Activated CD4-positive, alpha-beta T cell treated with anti-CD3 and anti-CD28 coated beads for 4 hours (primary cell): Measurements from ENCODE around the gene PPP1R13B.
A peak's percentile ranks its signal among the peaks of the same experiment; 100 is the strongest.

Experiments
- DNase-seq, 2 donors: peaks; one replicate each; pipeline ENCODE4 v3.0.0-alpha.2; 2020

PPP1R13B gene

DNA sequence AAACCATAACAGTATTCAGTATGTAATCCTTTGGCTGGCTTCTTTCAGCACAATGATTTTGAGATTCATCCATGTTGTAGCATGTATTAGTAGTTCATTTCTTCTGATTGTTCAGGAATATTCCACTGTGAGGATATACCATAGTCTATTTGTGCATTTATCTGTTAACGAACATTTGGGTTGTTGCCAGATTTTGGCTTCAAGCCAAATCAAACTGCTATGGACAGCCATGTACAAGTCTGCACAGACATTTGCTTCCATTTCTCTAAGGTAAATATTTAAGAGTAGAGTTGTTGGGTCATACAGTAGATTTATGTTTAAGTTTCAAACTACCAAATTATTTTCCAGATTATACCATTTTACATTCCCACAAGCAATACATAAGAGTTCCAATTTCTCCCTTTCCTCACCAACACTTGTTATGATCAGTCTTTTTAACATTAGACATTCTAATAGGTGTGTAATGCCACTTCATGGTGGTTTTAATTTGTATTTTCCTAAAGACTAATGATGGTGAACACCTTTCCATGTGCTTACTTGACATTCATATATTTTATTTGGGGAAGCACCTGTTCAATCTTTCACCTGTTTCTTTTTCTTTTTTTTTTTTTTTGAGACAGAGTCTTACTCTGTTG is 75.2 kb downstream of the PPP1R13B start:
- no peak for DNase-seq

DNA sequence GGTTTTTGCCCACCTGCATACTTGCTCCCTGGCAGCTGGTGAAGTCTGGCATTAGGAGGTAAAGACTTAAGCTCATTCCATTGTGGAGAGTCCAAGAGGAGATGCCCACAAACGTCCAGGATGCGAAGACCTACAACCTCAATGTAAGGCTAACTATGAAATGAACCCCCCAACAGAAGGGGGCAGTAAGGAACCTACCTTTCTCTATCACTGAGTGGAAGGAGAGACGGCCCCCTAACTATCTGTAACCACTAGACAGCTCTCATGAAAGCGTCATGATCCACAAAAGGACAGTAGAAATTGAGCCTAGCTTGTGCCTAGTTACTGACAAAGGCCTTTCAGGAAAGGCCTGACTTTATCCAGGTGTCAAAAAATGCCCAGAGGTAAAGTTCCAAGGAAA is 76.5 kb downstream of the PPP1R13B start:
- DNase-seq: no peak

DNA sequence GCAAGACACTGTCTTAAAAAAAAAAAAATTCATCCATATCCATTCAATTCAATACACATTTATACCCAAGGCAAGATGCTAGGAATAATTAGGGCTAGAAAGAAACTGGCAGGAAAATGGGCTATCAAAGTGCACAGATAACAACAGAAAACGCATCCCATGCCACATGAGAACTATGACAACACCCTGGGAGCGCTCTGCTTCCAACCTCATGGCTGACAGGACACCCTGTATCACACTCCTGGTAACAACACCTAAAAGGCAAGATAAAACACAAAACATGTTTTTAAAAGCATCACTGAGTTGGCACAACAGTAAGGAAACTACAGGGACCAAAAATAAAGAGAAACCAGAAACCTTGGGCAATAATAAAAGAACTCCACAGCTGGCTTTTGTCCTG is 76.9 kb downstream of the PPP1R13B start:
- DNase-seq: no peak

DNA sequence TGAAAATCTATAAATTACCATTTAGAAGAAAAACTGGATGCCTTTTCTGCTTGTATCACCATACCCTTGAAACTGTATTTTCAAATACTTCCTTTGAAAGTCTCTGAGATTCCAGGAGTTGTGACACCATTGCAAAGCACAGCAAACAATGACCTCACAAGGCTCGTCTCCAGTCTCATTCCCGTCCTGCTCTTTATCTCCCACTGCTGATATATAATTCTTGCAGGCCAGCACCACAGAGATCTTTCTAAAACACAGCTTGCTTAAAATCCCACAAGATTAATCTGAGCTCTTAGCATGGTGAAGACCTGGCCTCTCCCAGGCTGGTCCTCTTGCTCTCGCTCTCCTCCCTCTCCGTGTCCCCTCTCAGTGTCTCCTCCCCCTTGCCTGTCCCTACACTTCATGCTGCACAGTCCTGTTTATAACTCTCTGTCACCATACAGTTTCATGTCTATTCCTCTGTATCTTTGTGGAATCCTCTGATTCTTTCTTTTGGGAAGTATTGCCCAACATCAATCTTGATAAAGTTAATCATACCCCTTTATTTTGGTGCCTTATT is 80.0 kb downstream of the PPP1R13B start:
- DNase-seq: no peak

DNA sequence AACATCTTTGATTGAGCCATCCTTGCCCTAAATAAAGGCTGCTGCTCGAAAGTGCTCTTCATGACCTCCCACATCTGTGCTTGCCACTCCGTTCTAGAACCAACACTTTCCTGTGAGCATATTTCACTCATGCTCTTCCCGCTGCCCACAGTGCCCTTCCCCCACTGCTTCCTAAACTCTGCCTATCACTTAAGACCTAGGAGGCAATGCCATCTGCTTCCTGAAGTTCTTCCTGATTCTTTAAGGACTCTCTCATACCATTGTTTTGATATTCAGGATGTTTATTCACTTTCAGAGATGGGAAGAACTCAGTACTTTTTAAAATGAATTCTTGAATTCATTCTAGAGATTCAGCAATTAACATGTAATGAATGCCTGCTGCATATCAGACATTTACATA is 81.8 kb downstream of the PPP1R13B start:
- no peak for DNase-seq

DNA sequence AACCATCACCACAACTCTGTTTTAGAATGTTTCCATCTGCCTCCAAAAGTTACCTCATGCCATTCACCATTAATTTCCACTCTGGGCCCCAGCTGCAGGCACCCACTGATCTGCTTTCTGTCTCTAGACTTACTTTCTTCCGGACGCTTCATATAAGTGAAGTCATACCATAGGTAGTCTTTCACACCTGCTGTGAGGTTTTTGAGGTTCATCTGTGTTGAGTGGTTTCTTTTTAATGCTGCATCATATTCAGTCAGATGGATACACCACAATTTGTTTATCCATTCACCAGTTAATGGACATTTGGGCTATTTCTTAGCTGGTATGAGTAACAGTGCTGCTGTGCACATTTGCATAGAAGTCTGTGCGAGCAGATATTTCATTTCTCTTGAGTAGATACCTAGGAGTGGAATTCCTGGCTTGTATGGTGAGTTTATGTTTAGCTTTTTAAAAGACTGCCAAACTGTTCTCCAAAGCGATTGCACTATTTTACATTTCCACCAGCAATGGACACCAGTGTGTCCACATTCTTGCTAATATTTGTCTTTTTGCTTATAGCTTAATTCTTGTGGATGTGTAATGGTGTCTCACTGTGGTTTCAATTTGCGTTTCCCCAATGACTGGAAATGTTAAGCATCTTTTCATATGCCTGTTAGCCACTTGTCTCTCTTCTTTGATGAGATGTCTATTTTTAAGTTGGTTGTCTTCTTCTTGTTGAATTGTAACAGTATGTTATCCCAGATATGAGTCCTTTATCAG is 83.5 kb downstream of the PPP1R13B start:
- no peak for DNase-seq

DNA sequence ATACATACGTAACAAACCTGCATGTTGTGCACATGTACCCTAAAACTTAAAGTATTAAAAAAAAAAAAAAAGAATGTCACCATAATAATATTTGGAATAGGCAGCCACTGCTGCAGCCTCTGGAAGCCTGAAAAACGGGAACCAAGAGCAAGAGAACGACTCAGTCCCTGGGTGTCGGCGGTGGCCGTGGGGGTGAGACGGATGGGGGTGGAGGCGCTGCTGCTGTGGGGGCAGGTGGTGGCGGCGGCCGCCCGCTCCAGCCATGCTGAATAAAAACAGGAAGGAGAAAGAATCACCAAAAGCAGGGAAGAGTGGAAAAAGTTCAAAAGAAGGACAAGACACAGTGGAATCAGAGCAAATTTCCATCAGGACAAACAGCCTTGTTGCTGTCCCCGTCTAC is 84.8 kb downstream of the PPP1R13B start:
- DNase-seq: no peak

DNA sequence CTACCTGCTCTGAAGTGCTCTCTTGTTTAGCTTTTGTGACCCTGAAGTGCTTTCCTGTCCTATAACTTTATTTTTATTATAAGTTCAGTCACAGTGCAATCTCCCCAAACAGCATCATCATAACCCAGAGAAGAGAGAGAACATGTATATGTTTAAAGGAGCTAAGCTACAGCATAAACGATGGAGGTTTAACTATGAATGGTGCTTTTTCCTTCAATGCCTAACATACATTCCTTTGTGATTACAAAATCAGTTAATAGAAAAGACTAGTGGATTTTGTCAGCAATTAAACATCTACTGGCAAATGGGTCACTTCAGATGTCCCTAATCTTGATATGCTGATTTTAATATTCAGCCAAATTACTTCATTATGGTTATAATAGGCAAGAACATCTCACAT is 85.3 kb downstream of the PPP1R13B start:
- DNase-seq: no peak

DNA sequence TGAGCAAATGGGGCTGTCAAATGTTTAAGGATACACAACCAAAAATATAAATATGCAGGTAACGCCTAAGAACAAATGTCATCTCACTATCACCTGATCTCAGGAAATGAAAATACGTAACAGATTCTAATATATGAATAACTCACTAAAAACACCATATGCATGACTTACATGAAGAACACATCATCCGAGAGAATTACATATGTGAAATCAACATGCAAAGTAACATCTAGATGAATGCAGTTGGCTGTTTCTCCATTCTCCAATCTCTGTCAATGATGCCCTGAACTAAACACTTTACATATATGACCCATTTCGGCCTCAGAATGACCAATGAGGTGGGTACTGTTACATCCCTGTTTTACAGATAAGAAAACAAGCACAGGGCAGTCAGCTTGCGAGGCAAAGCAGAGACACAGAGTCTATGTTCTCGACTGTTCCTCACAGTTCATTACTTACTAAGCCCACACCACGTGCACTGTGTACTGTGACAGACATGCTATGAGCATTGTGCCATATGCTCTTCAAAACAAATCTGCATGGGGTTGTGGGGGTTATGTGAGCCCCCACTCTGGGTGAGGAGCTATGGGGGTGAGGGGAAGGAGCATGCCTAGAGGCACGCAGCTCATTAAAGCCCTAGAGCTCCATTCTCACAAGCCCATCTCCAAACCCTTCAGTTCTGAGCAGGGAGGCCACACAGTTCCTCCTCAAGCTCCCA is 89.2 kb downstream of the PPP1R13B start:
- no peak for DNase-seq

DNA sequence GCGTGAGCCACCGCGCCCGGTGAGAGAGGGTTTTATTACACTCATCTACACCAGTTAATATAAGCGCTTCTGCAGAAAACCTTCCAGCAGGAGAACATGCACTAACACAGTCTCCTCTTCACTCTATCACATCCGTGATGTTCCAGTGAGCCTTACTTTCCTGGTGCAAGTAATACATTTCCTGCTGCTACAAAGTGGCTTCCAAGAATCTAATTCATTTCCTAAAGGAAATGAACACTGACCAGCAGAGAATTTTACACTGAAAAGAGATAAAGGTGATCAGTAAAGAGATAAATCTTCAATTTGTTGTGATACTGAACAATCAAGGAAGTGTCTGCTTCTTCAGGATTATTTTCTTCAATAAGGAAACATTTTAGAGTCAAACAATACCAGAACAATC is 92.3 kb downstream of the PPP1R13B start:
- no peak for DNase-seq

DNA sequence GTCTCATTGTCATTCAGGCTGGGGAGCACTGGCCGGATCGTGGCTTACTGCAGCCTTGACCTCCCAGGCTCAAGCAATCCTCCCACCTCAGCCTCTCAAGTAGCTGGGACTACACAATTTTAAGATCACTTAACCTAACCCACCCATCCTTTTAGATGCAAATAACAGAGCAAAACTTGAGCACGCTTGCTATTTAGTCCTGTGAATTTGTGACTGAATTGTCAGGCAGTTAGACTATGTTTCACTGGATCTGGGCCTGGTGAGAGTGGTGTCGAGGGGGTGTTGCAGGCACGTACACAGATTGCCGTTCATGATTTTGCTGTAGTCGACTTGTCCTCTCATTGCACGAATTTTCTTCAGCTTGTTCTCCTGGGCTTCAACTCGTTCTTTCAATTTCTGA is 93.6 kb downstream of the PPP1R13B start:
- DNase-seq: no peak

DNA sequence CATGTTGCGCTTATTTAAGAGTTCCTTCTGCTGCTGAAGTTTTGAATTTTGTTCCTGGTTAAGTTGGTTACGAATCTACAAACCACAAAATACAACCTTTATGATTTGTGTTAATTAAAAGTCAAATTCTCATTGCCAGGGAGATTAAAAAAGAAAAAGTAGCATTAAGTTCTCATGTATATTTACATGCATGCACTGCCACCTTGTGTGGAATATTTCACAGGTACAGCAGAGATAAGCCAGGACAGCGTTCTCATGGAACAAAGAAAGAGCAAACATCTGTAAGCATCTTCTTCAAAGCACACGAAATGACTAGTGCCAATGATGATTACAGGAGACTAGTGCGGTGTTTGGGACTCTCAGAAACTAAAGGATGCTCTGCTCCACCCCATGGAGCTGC is 97.5 kb downstream of the PPP1R13B start:
- no peak for DNase-seq

DNA sequence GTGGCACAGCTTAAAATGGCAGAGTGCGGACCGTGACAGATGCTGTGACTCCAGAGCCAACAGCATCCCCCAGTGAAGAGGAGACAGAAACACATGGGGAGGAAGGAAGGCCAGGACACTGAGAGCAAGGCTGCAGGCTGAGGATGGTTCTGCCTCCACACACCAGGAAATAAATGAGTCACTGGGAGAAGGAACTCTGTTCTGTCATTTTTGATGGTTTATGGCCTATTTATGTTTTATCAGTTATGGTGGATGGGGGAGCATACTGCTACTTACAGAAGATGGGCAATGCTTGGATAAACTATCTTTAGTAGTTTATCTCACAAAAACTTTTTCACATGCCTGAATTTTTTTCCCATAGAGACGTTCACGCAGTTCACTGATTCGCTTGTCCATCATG is 97.9 kb downstream of the PPP1R13B start:
- no peak for DNase-seq

DNA sequence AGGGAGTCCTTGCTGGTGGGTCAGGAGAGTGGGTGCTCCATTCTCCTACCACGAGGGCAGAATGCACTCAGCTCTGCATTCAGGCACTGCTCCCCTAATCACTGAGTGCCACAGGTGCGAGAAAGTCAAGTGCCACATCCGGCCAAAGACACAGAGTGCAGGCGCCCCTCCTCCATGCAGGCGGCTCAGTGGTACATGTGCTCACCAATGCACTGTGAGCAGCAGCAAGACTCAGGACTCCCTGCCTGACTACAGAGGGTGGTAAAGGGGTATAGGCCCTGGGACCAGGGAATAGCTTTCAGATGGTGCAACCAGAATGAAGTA is 98.9 kb downstream of the PPP1R13B start:
- DNase-seq: peak; percentile 16 to 22

DNA sequence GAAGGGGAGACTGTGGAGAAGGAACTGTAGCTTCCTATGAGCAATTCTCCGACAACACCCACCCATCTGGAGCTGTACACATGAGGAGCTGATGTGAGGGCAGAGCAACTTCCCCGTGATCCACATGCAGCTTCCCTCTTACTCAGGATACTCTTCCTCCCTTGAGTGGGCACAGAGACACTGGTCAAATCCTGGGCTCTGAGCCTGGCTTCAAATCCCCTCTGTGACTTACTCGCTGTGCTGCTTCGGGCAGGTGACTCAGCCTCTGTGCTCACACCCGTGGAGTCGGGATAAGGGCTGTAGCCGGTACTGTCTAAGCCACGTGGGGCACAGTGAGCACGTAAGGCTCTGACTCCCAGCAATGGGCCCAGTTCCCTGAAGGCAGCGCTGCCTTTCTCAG is 100.7 kb downstream of the PPP1R13B start:
- no peak for DNase-seq

DNA sequence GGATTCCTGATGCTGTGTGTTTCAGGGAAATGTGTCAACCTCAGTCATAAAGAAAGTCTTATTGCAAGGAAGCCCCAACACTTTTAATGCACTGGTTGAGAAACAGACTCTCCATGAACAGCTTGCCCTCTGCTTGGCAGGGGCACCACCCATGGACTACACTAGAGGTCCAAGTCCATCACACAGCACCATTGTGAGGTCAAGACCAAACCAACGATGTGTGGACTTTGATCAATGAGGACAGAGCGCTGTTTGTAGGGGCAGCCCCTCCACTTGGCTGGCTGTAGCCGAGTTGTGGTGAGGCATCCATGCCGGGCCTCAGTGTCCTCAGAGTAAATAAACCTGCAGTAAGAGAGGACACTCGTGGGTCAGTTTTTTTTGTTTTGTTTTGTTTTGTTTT is 102.0 kb downstream of the PPP1R13B start:
- no peak for DNase-seq

DNA sequence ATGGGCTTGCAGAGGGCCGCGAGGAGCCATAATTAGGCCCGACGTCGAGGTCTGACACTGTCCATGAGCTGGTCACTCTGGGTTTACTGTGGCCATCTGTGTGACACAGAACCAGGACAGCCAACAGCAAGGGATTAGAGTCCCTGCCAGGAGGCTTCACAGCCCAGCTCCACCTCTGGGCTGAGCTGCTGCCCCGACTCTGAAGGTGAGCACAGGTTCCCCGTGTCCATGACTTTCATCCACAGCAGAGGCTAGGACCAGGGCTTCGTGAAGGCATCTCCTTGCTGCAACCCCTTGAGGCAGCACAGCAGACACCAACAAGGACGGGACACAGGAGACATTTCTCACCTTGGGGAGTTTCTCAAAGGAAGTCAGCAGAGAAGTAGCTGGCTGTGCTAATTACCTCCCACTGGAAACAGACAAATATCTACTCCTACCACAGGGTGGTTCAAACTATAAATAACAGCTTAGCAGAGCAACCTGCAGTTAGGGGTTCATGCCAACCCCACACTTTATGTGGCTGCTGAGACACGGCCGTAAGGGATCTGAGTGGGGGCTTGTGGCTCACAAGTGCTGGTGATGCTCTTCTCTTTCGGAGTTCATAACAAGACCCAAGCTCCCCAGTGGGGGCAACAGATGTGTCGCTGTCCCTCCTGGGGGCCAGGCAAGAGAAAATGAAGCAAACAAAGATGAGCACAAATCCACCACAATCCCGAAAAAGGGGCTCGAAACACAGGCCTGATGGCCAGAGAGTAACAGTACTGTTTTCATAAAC is 102.6 kb downstream of the PPP1R13B start:
- no peak for DNase-seq

DNA sequence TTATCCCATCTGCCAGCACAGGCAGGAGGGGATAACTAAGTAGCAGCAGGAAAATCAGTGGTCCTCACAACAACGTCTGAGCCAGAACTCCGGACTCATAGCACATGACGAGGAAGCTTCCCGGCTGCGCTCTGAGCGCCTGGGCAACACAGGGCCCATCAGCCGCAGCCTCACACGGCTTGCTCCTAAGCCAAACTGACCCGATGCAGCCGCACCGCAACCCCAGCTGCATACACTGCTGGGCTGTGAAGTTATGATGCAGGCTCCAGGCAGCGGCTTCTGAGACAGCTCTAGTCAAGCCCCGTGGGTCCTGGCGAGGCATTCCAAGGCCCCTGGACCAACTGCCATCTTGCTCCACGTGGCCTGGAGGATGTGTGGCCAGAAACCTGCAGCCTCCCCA is 103.7 kb downstream of the PPP1R13B start:
- DNase-seq: no peak

DNA sequence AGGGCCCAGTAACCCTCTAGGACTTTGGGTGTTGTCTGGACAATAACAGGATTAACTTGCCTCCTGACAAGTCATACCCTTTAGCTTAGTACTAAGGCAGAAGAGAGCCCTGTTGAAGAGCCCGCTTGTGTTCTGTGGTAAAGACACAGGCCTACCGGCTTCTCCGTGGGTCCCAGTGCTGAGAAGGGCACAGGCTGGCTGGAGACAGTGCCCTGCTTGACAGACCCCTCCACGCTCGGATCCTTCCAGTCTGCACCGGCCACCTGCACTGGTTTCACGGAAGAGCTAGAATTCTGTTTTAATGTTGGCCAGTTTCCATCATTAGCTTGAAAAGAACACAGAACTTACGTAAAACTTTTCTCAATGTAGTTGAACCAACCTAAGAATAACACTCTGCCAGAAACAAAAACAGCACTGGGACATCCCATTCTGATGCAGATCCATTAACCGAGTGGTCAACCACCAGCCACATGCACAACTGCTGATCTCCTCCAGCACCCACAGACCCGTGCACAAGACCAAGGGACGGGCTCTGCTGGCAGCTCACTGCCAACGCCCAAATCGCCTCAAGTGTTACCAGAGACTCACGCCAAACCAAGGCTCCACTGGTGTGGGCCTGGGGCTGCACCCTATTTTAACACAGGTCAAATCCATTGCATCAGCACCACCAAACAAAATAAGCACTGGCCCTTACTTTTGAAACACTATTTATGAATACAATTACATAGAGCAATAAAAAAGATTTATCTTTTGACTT is 104.7 kb downstream of the PPP1R13B start:
- DNase-seq: no peak

DNA sequence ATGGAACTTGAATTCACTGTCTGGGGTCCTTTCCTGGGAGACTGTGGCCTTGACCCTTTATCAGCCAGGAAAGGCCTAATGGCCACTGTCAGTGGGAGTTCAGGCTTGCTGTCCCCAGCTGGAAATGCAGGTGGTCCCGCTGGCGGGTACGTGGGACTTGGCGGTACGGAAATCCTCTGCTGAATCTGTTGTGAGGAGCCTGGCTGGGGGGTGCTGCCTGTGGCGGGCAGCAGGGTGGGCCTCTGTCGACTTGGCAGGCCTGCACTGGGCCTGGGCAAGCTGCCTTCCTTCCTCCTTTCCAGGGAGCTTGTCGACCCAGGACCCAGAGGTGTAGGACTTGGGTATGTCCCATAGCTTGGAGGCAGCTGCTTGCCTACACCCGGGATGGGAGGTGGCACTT is 105.5 kb downstream of the PPP1R13B start:
- no peak for DNase-seq

DNA sequence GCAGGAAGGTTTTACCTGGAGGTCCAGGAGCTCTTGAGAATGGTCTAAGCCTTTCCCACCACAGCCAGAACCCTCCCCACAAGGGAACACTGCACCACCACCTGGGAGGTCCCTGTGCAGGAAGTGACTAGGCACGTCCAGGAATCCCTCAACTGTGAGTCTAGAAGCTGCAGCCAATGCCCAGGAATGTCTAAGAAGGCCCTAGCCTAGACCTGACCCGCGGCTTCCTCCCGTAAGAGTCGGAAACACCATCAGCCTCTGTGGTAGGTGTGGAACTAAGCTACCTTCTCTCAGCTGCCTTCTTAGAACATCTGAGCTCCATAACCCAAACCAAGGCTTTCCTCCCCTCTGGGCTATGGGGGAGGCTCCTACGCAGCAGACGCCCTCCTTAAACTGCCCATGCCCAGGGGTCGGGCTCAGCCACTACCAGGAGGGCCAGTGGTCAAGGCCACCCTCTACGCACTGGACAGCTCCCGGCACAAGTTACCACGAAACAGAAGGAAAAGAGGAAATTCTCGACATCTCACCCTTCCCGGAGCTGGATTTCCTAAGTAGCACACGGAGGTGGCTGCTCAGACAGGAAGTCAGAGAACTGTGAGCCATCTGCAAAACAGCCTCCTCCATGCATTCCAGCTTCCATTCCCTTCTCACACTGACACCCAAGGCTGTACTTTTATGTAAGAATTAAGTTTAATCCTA is 106.2 kb downstream of the PPP1R13B start:
- DNase-seq: no peak
